CD4-positive, alpha-beta T cell treated with Interferon alpha-2 for 1 hour (primary cell): ENCODE data around the gene NBDY.
A peak's percentile ranks its signal among the peaks of the same experiment; 100 is the strongest.
"Not testable (repeated sequence)": the region's sequence is repeated elsewhere in the genome, so short reads cannot be mapped to it uniquely, and the experiment has no call there.

Experiments
- DNase-seq, 2 donors: peaks; one replicate each; pipeline ENCODE4 v3.0.0-alpha.2; 2020 to 2022

Gene NBDY

GRCh38 chrX:56729152-56729850 lies at the start of gene NBDY:
NBDY (plus strand) TSS chrX:56729243; CDS start chrX:56729354, 111 bp downstream.
- DNase-seq: peak in 1 of 2 donors; percentile 44

GRCh38 chrX:56704530-56704929 lies 24.5 kb upstream of the NBDY start:
- not testable (repeated sequence) for DNase-seq

GRCh38 chrX:56726605-56727004 lies 2.4 kb upstream of the NBDY start:
- peak; percentile 33 to 62 for DNase-seq

GRCh38 chrX:56727531-56727930 lies 1.5 kb upstream of the NBDY start:
- no peak for DNase-seq

DNA sequence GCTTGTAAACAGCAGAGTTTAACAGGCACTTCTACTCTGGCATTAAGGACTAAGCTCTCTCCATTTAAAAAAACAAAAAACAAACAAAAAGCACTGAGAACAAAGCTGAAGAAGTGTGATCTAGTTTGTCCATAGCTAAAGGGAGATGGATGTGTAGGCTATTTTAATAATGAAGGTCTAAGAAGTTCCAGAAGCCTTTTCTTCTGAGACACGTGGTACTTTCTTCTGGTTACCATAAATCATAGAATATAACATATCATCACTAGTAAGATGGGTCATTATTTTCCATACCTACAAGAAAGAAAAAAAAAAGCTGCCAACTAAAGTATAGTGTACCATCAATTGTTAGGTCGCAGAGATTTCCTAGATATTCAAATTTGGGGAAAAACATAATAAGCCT lies 722 bp upstream of the NBDY start:
- no peak for DNase-seq

- DNase-seq: peak in 1 of 2 donors; percentile 41
These were observed 291 bp upstream of the NBDY start for GRCh38 chrX:56728752-56729151.

DNA sequence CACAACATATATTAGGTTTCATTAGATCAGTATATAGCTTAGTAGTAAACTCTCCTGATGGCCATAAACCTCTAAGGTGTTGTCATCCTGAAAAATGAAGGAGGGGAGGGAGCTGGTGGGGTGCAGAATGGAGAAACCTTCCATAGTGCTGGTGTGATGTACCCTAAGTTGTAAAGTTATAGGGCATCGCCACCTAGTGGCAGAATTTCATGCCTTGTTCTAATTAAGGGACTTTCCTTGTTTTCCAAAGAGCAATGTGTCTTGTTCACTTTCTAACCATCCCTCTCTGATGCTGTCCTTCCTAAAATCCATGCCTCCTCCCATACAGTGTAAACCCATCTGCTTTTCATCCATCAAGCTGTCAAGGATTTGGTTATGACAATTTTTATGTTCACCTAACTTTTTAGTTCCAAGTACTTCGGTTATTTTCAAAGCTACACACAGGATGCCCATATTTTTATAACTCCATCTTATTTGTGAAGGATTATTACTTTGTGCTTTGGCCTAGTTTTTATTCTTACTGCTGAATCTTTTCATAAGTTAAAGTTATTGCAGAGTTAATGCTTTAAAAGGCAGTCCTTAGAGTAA lies 4.5 kb downstream of the NBDY start:
- peak; percentile 55 to 70 for DNase-seq

DNA sequence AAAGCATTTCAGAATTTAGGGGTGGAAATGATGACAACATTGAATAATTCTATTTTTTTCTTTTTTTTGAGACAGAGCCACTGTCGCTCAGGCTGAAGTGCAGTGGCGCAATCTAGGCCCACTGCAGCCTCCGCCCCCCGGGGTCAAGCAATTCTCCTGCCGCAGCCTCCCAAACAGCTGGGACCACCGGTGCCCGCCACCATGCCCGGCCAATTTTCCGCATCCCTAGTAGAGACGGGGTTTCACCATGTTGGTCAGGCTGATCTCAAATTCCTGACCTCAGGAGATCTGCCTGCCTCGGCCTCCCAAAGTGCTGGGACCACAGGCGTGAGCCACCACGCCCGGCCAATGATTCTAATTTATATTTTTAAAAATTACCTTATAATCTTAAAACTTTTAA lies 7.2 kb downstream of the NBDY start:
- no peak for DNase-seq

DNA sequence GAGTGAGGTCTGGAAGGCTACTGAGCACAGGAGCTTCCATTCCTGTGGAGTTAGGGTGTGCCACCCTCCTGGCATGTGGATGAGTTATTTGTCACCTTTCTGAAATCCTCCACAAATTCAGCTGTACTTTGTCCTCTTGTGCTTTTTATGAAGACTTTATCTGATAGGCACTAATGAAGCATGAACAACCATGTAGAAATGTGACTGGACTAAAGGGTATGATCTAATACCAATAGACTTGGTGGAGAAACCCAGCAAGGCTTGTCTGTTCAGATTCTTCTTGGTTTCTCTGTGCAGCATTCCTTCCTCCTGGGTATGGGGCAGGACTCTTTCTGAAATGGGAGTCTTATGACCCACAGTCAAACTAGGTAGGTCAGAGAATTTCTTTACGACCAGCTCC lies 9.6 kb downstream of the NBDY start:
- DNase-seq: no peak

GRCh38 chrX:56744996-56745395 lies 16.0 kb downstream of the NBDY start:
- no peak for DNase-seq

- DNase-seq: no peak
These were observed 18.0 kb downstream of the NBDY start for GRCh38 chrX:56746996-56747395.

DNA sequence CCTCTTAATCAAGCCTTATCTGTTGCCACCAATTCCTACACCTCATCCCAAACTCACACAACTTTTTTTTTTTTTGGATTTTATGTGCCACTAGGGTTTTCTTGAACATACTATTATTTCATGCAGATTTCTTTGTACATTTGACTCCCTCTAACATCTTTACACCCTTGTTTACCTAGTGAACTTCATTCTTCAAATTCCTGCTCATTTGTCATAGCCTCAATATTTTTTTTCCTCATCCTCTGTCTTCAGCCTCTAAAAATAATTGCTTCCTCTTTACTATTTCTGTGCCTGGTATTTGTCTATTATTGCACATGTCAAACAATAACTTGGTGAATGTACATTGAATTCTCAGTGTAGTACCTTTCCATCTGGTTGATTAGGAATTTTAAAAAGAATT lies 22.0 kb downstream of the NBDY start:
- DNase-seq: no peak

DNA sequence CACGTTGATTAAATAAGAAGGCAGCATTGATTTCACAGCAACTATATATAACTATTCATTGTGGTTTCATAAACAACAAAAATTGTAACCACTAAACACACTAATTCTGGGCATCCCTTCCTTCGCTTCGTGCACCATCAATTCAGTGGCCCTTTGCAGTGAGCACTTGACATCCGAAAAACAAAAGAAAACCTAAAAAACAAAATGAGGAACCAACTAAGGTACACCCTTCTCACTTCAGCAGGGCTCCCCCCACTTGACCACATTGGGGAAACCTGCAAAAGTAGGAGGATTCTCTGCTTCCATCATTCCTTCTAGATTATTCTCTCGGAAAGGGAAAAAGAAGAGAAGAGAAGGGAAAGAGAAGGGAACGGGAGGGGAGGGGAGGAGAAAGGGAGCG lies 28.3 kb downstream of the NBDY start:
- no peak for DNase-seq

DNA sequence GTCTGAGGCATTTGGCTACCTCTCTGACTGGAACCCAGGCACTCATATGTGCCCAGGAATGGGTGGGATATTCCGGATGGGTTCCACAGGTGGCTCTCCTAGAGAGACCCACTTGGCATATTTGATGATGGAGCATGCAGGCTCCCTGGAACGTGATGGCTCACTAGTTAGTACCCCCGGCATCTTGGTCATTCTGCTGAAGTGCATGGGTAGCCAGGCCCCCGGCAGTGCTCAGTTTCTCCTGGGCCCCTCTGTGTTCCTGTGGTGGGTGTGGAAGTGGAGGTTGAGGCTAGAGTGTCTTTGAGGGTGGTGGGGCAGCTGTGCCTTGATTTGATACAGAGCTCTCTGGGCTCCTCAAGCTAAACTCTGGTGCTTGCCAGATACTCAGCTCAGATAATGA lies 29.4 kb downstream of the NBDY start:
- no peak for DNase-seq

DNA sequence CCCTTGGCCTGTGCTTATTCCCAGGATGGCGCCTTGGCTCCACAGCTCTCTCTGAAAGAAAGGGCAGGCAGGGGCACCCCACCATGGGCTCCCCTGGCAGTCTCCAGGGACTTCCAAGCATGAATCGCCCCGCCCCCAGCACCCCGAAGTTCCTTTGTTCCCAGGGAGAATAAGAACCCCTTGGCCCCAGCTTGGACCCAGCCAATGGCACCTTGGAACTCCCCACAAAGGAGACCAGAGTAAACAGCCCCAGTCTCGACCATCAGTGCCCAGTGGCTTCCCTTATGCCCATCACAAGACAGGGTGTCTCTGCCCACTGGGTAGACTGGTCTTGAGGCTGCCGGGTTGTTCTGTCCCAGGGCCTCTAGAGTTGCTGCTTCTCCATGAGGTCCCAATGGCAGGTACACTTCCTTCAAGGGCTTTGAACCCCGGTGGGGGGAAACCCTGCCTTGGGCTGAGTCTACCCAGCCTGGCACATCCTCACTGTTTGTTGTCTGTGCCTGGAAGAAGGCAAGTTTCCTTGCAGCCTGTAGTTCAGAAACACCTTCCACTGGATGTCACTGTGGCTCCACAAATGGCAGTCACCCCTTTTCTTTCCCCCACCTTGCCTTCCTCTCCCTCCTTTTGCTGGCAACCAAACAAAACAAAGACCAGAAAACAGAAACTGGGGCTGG lies 30.8 kb downstream of the NBDY start:
- no peak for DNase-seq

DNA sequence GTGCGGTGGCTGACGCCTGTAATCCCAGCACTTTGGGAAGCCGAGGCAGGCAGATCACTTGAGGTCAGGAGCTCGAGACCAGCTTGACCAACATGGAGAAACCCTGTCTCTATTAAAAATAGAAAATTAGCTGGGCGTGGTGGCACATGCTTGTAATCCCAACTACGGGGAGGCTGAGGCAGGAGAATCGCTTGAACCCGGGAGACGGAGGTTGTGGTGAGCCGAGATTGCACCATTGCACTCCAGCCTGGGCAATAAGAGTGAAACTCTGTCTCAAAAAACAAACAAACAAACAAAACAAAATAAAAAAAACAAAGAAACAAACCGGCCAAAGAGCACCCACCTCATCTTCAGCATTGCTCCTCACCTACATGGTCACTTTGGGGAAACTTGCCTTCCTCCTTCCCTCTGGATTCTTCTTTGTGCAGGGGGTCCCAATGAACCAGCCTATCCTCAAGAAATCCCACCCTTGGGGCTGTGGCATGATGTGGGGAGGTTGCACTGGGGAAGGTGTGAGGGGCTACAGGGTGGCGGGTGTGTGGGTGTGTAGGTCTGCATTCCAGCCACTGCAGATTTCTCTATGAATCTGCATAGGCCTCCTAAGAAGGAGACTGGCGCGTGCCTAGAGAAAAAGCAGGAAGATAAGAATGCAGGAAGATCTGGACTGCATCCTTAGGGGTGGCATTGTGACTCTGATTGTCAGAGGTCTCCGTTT lies 31.5 kb downstream of the NBDY start:
- DNase-seq: not testable (repeated sequence)

GRCh38 chrX:56761167-56761566 lies 32.1 kb downstream of the NBDY start:
- no peak for DNase-seq

GRCh38 chrX:56762220-56762619 lies 33.2 kb downstream of the NBDY start:
- DNase-seq: peak in 1 of 2 donors; percentile 36

- no peak for DNase-seq
These were observed 33.9 kb downstream of the NBDY start for GRCh38 chrX:56762707-56763555.

DNA sequence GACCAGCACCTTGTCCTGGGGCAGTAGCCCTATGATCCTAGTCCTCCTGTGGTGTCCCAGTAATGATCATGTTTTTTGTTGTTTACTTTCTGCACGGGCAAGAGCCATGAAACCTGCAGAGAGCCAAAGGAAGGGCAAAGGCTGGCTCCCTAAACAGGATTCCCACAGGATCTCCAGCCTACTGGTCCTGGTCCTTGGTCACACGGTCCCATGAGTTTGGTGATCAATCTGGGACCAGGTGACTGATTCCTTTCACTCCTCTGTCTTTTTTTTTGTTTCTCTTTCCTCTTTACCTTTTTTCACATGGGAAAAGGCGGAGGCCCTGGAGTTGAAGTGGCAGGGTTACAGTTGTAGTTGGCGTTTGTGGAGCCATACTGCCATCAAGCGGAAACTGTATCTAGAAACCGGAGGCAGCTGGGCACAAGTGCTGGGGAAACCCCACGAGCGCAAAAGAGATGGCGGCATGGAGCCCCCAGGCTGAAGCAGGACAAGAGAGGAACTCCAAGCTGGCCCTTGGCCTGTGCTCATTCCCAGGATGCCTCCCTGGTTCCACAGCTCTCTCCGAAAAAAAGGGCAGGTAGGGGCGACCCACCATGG lies 34.6 kb downstream of the NBDY start:
- DNase-seq: peak; percentile 70 to 90

DNA sequence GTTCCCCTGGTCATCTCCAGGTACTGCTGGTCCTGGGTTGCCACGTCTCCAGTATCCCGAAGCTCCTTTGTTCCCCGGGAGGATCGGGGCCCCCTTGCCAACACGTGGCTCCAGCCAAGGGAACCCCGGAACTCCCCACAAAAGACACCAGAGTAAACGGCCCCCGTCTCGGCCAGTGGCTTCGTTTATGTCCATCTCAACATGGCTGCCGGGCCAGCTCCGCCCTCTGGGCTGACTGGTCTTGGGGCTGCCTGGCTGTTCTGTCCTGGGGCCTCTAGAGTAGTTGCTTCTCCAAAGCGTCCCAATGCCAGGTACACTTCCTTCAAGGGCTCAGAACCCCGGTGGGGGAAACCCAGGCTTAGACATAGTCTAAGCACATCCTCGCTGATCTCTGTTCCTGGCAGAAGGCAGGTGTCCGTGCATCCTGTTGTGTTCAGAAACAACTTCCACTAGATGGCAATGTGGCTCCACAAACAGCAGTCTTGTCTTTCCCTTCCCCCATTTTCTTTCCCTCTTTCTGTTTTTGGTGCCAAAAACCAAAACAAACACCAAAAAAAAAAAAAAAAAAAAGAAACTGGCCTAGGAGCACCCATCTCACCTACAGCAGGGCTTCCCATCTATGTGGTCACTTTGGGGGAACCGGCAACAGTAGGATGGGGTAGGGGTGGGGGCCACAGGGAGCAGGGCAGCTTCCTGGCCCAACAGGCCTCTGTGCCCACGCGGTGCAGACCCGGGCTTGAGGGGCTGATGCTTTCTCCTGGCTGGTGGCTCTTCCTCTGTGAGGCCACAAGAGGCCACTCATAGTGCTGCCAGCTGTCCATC lies 35.3 kb downstream of the NBDY start:
- peak; percentile 86 to 89 for DNase-seq
